Smooth muscle cell of the brain vasculature (primary cell): ENCODE data around the gene KCNQ4.
A peak's percentile ranks its signal among the peaks of the same experiment; 100 is the strongest.

Source experiments
- DNase-seq: peaks from one replicate; pipeline ENCODE4 v3.0.0-alpha.2; 2012; ENCODE audit warnings: low read depth, low spot score

Gene KCNQ4

DNA sequence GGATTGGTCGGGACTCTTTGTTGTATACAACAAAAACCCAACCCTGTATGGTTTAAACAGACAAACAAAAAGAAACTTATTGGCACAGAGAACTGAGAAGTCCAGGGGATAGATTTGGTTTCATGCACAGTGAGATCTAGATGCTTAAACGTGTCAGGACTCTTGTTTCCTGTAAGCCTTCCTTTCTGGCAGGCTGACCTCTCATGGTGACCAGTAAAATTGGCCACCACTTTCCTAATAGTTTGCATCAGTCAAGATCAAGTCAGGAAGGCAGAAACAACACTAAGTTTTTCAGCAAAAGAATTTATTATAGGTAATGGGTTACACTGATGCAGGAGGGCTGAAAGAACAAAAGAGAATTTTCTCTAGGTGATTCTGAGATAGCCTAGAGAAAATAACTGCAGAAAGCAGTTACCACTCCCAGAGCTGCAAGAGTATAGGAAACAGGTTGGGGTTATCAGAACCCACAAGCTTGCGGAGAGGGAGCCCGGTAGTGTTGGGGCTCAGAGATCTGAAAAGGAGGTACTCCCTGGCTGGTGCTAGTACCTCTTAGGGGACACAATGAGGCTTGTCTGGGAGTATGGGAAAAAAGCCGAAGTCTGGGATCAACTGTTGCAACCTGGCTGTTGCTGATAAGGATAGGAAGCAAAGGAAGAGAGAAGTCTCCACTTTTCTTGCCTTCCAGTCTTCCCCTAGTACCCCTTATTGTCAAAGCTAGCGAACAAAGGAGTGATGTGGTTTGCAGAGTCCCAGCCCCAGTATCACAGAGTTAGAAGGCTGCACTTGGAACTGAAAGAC, 57.1 kb downstream of the KCNQ4 start:
- DNase-seq, result no peak

DNA sequence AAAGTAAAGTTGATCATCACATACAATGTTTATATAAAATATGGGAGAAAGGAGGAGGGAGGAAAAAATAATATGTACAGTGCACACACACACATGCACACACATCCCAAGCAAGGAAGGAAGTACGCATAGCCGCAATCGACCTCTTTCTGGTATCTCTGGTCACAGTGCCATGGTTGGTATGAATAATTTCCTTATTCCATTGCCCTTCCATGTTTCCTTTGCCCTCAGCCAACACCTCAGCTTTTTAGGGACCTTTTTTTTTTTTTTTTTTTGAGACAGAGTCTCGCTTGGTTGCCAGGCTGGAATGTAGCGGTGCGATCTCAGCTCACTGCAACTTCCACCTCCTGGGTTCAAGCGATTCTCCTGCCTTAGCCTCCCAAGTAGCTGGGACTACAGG, 58.0 kb downstream of the KCNQ4 start:
- DNase-seq, result no peak

DNA sequence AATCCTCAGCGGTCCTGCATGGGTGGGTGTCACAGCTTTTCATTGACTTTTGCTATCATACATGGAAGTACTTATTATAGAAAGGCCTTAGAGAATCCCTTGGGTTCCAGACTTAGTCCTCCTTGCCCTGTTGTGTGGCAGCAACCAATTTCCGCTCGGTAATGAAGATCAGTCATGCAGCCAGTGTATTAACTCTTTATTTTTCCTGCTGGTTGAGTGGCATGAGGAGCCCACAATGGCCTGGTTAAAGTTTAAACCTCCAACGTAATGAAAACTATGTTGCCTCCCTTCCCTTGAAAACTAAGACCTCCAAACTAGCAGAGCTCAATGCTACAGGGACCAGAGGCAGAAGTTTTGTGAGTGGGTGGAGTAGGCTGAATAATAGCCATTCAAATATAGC, 58.6 kb downstream of the KCNQ4 start:
- no peak for DNase-seq

DNA sequence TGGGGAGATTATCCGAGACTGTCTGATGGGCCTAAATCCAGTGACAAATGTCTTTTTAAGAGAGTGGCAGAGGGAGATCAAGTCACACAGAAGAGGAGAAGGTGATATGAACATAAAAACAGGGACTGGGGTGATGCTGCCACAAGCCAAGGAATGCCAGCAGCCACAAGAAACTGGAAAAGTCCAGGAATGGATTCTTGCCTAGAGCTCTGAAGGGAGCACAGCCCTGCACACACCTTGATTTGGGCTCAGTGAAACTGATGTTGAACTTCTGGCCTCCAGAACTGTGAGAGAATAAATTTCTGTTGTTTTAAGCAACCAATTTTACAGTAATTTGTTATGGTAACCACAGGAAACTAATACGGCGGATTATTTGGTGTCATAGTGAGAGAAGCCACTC, 59.1 kb downstream of the KCNQ4 start:
- DNase-seq, result no peak

DNA sequence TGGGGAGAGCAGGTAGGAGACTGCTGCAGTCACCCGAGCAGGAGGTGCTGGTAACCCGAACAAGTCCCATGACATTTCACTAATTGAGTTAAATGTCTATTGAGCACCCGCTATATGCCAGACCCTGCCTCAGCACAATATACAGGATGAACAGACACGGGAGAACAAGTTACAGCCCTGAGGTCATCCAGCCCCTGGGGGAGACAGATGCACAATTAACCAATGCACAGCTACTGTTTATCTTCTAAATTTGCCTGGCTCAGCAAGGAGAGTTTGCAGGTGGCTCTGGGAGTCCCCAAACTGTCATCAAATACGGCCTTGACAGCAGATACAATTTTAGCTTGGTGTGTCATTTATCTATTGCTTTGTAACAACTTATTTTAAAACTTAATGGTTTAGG, 60.5 kb downstream of the KCNQ4 start:
- no peak for DNase-seq

DNA sequence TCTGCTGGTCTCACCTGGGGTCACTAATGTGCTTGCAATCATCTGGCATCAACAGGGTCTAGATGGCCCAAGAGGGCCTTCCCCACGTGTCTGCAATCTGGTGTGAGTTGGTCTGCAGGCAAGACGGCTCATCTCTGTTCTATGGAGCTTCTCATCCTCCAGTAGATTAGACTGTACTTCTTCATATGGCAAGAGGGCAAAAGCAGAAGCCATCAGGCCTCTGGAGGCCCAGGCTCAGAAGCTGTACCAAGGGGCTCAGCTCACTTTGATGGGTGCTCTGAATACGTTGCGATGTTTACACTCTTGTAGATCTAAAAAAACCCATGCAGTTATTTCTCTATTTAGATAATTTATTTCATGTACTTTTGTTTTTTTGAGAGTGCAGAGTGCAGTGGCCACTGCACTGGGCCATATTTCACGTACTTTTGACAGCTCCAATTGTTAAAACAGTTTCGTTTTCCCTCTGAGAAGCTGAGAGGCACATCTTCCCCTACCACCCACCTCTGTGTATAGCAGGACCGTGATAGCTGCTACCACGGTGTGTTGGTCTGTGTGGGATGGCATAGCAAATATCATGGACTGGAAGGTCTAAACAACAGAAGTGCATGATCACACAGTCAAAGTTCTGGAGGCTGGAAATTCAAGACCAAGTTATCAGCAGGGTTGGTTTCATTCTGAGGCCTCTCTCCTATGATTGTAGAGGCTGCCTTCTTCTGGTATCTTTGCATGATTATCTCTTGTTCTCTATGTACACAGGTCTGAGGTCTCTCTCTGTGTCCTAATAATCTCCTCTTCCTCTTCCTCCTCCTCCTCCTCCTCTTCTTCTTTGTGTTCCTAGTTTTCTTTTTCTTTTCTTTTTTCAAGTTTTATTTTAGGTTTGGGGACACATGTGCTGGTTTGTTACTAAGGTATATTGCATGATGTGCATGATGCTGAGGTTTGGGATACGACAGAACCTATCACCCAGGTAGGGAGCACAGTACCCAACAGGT, 61.6 kb downstream of the KCNQ4 start:
- no peak for DNase-seq

DNA sequence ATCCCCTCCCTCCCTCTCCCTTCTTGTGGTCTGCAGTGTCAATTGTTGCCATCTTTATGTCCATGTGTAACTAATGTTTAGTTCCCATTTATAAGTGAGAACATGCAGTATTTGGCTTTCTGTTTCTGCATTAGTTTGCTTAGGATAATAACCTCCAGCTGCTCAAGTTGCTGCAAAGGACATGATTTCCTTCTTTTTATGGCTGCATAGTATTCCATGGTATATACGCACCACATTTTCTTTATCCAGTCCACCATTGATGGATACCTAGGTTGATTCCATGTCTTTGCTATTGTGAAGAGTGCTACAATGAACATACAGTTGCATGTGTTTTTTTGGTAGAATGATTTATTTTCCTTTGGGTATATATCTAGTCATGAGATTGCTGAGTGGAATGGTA, 62.3 kb downstream of the KCNQ4 start:
- no peak for DNase-seq

DNA sequence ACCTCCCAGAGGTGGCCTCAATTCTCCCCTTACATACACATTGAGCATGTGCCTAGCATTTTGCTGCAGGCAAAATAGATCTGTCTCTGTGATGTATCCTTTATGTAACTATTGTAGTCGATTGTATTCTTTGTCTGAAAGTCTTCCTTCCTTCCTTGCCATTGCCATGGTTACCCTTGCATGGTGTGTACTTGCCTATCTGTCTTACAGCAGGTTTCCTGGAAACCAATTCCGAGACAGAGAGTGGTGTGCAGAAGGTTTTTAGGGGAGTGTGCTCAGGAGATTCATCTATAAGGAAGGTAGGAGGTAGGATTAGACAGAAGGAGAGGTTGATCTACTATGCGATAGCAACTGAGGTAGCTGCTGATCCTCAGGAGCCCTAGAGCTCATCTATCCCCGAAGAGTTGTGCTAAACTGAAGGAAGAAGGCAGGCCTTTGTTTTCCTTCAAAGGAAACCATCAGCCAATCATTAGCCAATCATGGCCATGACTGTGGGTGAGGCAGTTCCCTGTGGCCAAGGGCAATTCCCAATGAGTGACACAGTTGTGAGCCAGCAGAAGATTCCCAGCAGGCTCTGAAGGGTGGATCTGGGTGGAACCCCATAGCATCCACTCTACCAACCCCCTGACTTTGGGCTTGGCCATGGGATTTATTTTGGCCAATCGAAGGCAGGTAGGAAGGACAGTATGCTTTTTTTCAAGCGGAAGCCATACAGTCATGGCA, 63.6 kb downstream of the KCNQ4 start:
- no peak for DNase-seq

DNA sequence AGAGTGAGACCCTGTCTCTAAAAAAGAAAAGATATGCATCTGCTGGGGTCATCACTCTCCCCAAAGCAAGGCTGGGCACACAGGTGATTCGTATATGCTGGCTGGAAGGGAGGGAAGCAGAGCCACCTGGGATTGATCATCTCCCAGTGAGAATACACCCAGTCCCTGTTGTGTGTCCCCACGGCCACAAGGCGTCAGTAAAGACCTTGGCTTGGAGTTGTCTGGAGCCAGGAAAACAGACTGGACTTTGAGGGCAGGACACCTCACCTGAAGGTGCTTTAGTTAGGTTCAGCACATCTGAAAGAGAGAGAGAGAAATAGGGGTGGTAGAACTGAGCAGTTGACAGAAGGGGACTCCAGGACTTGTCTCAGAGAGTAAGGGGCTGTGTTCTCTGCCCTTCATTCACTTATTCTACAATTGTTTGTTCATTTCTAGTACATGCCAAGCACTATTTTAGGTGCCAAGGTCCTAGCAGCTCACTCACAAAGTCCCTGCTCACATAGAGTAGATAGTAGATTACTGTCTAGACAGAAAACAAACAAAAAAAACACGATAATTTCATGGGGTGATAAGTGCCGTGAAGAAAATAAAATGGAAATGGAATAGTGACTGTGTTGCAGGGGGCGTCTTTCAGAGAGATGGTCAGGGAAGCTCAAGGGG, 65.1 kb downstream of the KCNQ4 start:
- peak; percentile 57 for DNase-seq

DNA sequence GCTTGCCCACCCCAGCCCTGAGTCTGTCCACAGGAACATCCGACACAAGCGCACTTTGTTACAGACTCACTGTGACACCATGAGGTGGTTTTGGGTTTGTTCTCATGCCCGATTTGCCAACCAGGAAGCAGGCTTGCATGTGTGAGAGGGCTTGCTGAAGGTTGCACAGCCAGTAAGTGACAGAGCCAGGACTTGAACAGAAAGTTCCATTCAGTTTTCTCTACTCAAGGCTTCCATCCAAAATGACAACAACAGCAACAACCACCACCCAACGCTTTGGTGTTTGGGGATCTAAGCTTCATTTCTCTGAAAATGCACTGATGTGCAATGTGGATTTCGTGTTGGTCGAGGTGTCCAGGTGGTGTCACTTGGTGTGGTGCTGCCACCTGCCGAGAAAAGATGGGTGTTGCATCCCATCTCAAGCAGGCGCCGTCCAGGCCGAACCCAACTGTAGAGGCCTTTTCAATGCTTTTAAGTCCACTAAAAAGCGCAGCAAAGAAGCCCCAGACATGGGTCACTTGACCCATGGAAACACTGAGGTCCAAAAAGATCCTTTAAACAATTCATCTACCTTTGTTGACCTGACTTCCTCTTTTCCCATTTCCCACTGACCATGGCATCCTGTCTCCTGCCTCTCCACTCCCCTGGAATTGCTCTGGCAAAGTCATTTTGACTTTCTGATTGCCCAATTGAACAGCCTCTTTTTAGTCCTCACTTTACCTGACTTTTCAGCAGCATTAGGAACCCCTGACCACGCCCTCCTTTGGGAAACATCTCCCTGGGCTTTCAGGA, 66.4 kb downstream of the KCNQ4 start:
- peak; percentile 37 for DNase-seq

DNA sequence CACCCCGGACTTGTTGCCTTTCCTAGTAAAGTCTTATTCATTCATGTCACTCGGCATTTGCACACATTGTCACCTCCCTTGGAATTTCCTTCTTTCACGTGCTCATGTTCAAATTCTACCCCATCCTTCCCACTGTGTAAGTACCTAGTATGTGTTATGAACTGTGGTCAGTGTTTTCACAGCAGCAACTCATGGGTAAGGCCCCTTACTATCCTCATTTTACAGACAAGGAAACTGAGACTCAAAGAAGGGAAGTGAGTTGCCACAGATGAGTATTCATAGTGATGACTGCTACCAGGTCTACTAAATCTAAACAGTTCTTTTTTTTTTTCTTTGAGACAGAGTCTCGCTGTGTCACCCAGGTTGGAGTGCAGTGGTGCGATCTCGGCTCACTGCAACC, 68.1 kb downstream of the KCNQ4 start:
- no peak for DNase-seq

DNA sequence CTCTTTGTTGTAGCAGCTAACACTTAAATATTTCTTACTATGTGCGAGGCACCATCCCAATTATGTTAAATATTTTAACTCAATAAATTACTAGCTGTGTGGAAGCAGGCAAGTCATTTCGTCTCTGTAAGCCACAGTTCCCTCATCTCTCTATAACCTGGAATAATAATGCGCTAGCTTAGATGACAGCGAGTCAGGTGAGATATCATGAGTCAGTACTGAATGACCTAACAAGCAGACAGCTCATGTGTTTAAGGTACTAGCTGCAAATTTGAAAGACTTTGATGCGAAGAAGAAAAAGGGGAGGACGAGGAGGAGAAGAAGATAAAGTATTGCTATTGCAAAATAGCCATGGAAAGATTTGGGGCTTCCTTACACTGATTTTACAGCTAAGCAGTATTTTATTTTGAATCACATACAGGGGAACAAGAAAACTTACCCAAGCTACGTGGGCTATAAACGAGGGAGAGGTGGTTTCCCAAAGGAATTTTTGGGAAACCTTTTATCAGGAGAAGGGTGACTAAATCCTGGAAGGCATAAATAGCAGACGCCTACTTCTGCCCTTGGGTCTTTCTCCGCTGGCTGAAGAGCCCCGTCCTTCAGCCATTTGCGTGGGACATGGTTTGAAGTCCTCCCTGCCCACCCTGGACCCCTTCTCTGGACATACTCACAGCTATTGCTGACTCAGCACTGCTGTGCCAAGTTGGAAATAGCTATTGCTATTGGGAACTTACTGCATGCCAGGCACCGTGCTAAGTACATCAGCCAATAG, 69.7 kb downstream of the KCNQ4 start:
- no peak for DNase-seq

DNA sequence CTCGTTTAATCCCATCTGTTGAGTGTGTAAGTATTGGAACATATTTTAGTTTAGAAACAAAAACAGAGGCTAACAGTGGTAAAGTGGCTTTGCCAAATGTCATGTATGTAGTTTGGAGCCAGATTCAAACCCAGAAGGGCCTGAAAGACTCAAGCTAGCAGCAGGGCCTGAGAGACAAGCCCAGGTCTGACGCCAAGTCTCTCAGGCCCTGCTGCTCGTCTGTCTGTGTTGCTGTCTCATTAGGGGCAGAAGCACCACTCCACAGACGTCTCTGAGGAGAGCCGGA, 70.2 kb downstream of the KCNQ4 start:
- no peak for DNase-seq

DNA sequence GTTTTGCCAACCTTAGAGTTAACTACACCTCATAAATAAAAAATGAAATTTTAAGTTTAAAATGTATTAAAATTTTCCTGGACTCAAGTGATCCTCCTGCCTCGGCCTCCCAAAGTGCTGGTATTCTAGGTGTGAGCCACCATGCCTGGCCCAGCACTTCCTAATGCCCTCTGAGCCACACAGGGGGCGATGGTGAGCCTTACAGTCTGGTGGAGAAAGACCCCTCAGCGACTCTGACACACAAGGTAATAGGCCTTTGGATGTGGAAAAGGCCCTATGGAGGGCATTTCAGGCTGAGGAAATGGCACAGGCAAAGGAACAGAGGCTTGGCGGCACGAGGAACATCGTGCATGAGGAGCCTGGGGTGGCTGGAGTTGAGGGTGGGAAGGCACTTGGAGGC, 71.9 kb downstream of the KCNQ4 start:
- no peak for DNase-seq

DNA sequence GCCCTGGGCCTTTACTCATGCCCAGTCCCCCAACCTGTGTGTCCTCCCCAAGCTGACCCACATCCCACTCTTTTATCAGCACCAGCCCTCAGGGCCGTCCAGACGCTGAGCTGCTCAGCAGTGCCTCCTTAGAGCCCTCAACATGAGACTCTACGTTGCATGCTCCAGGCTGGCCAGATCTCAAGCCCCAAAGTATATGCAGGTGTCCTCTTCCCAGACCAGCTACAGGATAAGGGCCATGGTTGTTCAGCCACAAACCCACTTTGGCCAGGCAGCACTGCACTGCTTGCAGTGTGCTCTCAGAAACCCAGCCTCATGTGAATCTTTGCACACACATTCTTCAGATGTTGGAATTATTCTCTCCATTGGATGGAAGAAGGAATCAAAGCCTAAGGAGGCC, 72.5 kb downstream of the KCNQ4 start:
- no peak for DNase-seq

DNA sequence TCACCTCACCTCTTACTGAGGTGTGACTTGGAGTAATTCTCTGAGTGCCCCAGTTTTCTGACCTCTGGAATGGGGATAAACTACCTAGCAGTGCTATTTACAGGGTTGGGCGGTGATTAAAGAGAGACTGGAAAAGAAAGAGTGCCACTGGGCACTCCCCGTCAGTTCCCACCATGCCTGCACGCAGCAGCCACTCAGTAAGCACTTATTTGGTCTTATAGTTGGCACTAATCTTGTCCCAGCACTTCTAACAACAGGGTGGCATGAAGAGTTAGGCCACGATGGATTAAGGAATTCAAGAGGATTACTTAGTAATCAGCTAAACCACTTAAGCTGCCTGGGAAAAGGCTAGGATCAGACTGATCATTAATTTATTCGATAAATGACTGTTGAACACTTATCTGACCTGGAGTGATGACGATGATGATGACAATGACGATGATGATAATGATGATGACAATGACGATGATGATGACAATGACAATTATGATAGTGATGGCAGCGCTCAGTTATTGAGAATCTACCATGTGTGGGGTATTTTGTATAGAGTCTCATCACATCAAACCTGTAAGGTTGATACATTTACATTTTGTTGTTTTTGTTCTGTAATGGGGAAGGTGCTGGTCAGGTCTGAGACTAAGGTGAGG, 73.2 kb downstream of the KCNQ4 start:
- no peak for DNase-seq

DNA sequence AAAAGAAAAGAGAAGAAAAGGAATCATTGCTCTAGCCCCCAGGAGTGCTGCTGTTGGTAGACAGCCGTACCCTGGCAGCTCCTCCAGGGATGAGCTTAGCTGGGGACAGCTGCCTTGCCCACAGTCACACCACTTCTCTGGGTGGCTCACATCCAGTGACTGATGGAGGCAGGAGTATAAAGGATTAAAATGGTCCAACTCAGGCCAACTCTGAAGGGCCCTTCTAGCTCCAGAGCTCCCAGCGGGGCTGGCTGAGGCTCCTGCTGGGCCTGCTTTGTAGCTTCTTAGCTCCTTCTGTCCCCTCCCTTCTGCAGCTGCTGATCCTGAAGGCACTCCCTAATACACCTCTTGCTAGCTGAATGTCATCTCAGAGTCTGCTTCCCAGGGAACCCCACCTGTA, 74.2 kb downstream of the KCNQ4 start:
- DNase-seq, result no peak

DNA sequence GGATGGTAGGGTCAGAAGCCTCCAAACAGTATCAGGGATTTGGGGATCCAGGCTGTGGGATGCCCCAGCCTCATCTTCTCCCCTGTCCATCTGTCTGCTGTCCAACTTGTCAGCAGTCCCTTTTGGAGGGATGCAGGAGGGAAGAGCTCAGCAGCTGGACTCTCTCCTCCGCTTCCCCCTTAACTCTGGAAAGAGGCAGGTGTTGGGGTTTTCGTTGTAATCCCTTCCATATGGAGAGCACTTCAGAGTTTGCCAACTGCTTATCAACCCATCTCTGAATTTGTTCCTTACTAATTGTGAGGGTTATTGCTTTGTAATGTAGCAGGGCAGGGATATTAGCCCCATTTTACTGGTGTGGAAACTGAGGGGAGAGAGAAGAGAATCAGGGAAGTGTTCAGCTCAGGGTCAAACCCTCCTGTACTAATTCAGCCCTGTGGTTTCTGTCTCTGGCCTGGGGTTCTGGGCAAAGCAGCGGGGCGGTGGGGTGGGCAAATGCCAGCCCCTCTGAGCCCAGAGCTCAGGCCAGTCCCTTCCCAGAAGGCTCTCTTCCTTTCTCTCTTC, 75.3 kb downstream of the KCNQ4 start:
- DNase-seq, result no peak

DNA sequence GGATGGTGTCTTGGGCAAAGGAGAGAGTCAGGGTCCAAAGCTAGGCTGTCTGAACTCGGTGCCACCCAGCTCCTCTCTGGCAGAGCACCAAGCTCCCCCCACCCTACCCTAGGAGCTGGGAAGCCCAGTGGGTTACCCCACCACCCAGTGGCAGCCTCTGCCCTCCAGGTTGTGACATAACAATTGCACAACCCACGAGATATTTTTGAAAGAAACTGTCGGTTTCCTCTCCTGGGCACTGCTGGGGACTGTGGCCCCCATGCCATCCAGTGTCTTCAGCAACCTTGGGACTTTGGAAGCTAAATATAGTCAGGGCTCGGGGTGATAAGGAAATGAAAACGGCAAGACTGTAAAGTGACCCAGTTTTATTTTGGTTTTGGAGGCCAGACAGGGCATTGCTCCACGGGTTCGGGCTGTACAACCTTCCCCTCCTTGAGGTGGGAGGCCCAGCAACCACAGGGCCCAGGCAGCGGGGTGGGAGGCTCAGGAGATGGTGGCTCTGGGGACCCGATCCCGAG, 77.2 kb downstream of the KCNQ4 start:
- DNase-seq, result no peak
